ENCODE results near the gene LIPF. TPM values are rescaled to one million over a fixed set of nuclear protein-coding genes. Genes with fewer than 3 reads are reported as not detected.
"Not testable (repeated sequence)": the region's sequence is repeated elsewhere in the genome, so short reads cannot be mapped to it uniquely, and the experiment has no call there.

Gene LIPF
- total RNA-seq, 1 donor from 2014 or later: not detected

GRCh38 chr10:88689366-88689765 is 25.1 kb downstream of the LIPF start:
- no peak for DNase-seq (ENCODE audit: low read depth)
- H3K4me3 ChIP-seq (ENCODE audit: low read depth, low read length): no peak overlapping the region
- TF ChIP-seq, protein P1, sequence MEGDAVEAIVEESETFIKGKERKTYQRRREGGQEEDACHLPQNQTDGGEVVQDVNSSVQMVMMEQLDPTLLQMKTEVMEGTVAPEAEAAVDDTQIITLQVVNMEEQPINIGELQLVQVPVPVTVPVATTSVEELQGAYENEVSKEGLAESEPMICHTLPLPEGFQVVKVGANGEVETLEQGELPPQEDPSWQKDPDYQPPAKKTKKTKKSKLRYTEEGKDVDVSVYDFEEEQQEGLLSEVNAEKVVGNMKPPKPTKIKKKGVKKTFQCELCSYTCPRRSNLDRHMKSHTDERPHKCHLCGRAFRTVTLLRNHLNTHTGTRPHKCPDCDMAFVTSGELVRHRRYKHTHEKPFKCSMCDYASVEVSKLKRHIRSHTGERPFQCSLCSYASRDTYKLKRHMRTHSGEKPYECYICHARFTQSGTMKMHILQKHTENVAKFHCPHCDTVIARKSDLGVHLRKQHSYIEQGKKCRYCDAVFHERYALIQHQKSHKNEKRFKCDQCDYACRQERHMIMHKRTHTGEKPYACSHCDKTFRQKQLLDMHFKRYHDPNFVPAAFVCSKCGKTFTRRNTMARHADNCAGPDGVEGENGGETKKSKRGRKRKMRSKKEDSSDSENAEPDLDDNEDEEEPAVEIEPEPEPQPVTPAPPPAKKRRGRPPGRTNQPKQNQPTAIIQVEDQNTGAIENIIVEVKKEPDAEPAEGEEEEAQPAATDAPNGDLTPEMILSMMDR (conservative IDR thresholded peaks at IDR 0.05; ENCODE audit: low read depth, low read length): no peak

- TF ChIP-seq, protein P1 (conservative IDR thresholded peaks at IDR 0.05; ENCODE audit: low read depth, low read length): peak; percentile 39
- no peak overlapping the region for H3K4me3 ChIP-seq (ENCODE audit: low read depth, low read length)
- no peak for DNase-seq (ENCODE audit: low read depth)
Observed at GRCh38 chr10:88693392-88694020, 29.3 kb downstream of the LIPF start.

GRCh38 chr10:88702848-88703597 is 38.8 kb downstream of the LIPF start:
- DNase-seq (ENCODE audit: low read depth): peak; percentile 79
- TF ChIP-seq, protein P1 (conservative IDR thresholded peaks at IDR 0.05; ENCODE audit: low read depth, low read length): no peak
- no peak overlapping the region for H3K4me3 ChIP-seq (ENCODE audit: low read depth, low read length)

GRCh38 chr10:88705958-88706357 is 41.7 kb downstream of the LIPF start, which contains the start of gene LIPK:
TSS of gene LIPK (plus strand) at chr10:88706249. CDS start at chr10:88724544, 18,295 bp downstream.
- DNase-seq (ENCODE audit: low read depth): no peak
- TF ChIP-seq, protein P1 (conservative IDR thresholded peaks at IDR 0.05; ENCODE audit: low read depth, low read length): no peak
- H3K4me3 ChIP-seq (ENCODE audit: low read depth, low read length): no peak within 1 kb of the TSS

GRCh38 chr10:88707429-88708155 is 43.4 kb downstream of the LIPF start:
- DNase-seq (ENCODE audit: low read depth): peak; percentile 69

DNA sequence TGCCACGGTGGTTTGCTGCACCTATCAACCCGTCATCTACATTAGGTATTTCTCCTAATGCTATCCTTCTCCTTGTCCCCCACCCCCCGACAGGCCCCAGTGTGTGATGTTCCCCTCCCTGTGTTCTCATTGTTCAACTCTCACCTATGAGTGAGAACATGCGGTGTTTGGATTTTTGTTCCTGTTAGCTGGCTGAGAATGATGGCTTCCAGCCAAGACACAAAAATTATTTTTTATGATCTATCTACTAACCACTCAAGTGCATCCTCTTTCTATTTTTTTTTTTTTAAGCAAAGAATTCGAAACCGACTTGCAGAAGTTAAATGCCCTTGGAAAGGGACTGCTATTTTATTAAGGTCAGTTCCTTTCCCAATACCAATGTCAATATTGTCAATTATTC is 45.1 kb downstream of the LIPF start:
- not testable (repeated sequence) for H3K4me3 ChIP-seq (ENCODE audit: low read depth, low read length); DNase-seq (ENCODE audit: low read depth)

More at GRCh38 chr10:88707429-88708155, 43.4 kb downstream of the LIPF start:
- TF ChIP-seq, protein P1 (conservative IDR thresholded peaks at IDR 0.05; ENCODE audit: low read depth, low read length): no peak
- no peak overlapping the region for H3K4me3 ChIP-seq (ENCODE audit: low read depth, low read length)

DNA sequence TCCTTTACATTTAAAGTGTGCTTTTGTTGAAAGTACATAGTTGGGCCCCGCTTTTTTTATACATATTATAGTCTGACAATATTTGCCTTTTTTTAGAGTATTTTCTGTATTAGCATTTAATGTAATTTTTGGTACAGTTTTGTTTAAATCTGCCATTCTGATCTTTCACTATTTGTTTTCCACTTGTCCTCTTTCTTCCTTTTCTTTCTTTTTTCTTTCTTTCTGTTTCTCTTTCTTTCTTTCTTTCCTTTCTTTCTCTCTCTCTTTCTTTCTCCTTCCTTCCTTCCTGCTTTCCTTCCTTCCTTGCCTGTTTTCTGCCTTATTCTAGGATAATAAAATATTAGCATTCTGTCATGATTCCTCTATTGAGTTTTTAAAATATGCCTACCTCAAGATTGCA is 51.3 kb downstream of the LIPF start:
- no peak for DNase-seq (ENCODE audit: low read depth)
- TF ChIP-seq, protein P1 (conservative IDR thresholded peaks at IDR 0.05; ENCODE audit: low read depth, low read length): no peak
- H3K4me3 ChIP-seq (ENCODE audit: low read depth, low read length): no peak overlapping the region

All from epithelial cell of proximal tubule (primary cell).